ENCODE measurements around the gene PIGM.

The PIGM gene

GRCh38 chr1:159991513-159991912 is 40.3 kb downstream of the PIGM start:
- Histone ChIP-seq H3K36me3 (no peaks in the 10 kb centered on the region), H3K27ac (no peak overlapping the region), H3K4me1 (ENCODE audit: control insufficient read depth in 1 of 2, insufficient read depth in 1 of 2, low read depth in 1 of 2, low read length in 1 of 2) (peaks cover 7 to 9% of the 10 kb centered on the region in 2 experiments), H3K27me3 (peaks cover 12% of the 10 kb centered on the region), H3K9me3 (no peaks in the 10 kb centered on the region), H3K4me3 (ENCODE audit: low read depth in 1 of 2, low read length in 1 of 2) (no peak overlapping the region)
- TF ChIP-seq CTCF (IDR thresholded peaks at IDR 0.05) = no peak

- Histone ChIP-seq H3K27ac (no peak overlapping the region), H3K36me3 (no peaks in the 10 kb centered on the region), H3K4me3 (ENCODE audit: low read depth in 1 of 2, low read length in 1 of 2) (no peak overlapping the region), H3K4me1 (ENCODE audit: control insufficient read depth in 1 of 2, insufficient read depth in 1 of 2, low read depth in 1 of 2, low read length in 1 of 2) (peaks cover 7 to 9% of the 10 kb centered on the region in 2 experiments), H3K9me3 (no peaks in the 10 kb centered on the region), H3K27me3 (peaks cover 2% of the 10 kb centered on the region)
- TF ChIP-seq CTCF (IDR thresholded peaks at IDR 0.05) = no peak
Observed at GRCh38 chr1:159990005-159990404, 41.8 kb downstream of the PIGM start.

- TF ChIP-seq CTCF (IDR thresholded peaks at IDR 0.05) = no peak
- Histone ChIP-seq H3K9me3 (no peaks in the 10 kb centered on the region), H3K36me3 (no peaks in the 10 kb centered on the region), H3K27ac (no peak overlapping the region), H3K27me3 (peaks cover 4% of the 10 kb centered on the region), H3K4me1 (ENCODE audit: control insufficient read depth in 1 of 2, insufficient read depth in 1 of 2, low read depth in 1 of 2, low read length in 1 of 2) (peaks cover 7 to 9% of the 10 kb centered on the region in 2 experiments), H3K4me3 (ENCODE audit: low read depth in 1 of 2, low read length in 1 of 2) (no peak overlapping the region)
Observed at GRCh38 chr1:159989581-159989980, 42.2 kb downstream of the PIGM start.

GRCh38 chr1:159988006-159988405 is 43.8 kb downstream of the PIGM start:
- no peak for TF ChIP-seq CTCF (IDR thresholded peaks at IDR 0.05)
- H3K27me3 ChIP-seq = peaks cover 15% of the 10 kb centered on the region
- H3K4me3 ChIP-seq (ENCODE audit: low read depth in 1 of 2, low read length in 1 of 2) = no peak overlapping the region
- no peaks in the 10 kb centered on the region for H3K9me3 ChIP-seq
- no peak overlapping the region for H3K27ac ChIP-seq
- no peaks in the 10 kb centered on the region for H3K36me3 ChIP-seq
- peaks cover 7 to 9% of the 10 kb centered on the region in 2 experiments for H3K4me1 ChIP-seq (ENCODE audit: control insufficient read depth in 1 of 2, insufficient read depth in 1 of 2, low read depth in 1 of 2, low read length in 1 of 2)

GRCh38 chr1:159987186-159987585 is 44.6 kb downstream of the PIGM start:
- Histone ChIP-seq H3K27ac (no peak overlapping the region), H3K9me3 (no peaks in the 10 kb centered on the region), H3K36me3 (no peaks in the 10 kb centered on the region), H3K27me3 (peaks cover 16% of the 10 kb centered on the region), H3K4me3 (ENCODE audit: low read depth in 1 of 2, low read length in 1 of 2) (no peak overlapping the region), H3K4me1 (ENCODE audit: control insufficient read depth in 1 of 2, insufficient read depth in 1 of 2, low read depth in 1 of 2, low read length in 1 of 2) (peaks cover 7 to 9% of the 10 kb centered on the region in 2 experiments)
- no peak for TF ChIP-seq CTCF (IDR thresholded peaks at IDR 0.05)

- no peak for TF ChIP-seq CTCF (IDR thresholded peaks at IDR 0.05)
- Histone ChIP-seq H3K27ac (no peak overlapping the region), H3K4me3 (ENCODE audit: low read depth in 1 of 2, low read length in 1 of 2) (no peak overlapping the region), H3K4me1 (ENCODE audit: control insufficient read depth in 1 of 2, insufficient read depth in 1 of 2, low read depth in 1 of 2, low read length in 1 of 2) (peaks cover 2 to 3% of the 10 kb centered on the region in 2 experiments), H3K27me3 (peaks cover 16% of the 10 kb centered on the region), H3K36me3 (no peaks in the 10 kb centered on the region), H3K9me3 (no peaks in the 10 kb centered on the region)
Observed at GRCh38 chr1:159986531-159986930, 45.3 kb downstream of the PIGM start.

Data from neutrophil (primary cell).